Measurements from ENCODE around the gene FAM3A. TPM values are rescaled to one million over a fixed set of nuclear protein-coding genes. Genes with fewer than 3 reads are reported as not detected.

The FAM3A gene
- total and polyA plus RNA-seq, 2 experiments from 2014 or later, result 12.0 to 16.5 TPM

DNA sequence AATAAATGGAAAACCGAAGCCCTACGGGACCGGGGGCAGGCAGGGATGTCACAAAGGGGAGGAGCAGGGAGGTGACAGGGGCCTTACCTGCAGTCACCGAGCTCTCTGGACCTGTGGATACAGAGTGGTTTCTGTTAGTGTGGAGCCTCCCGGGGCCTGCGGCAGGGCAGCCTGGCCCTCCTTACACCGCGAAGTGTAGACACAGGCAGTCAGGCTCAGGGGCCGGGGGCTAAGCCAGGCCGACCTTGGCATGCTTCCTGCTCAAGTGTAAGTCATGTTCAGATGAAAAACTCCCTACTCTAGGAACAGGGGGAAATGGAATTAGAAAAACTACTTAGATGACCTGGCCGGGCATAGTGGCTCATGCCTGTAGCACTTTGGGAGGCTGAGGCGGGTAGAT lies 4.3 kb downstream of the FAM3A start (continued):
- TF ChIP-seq, protein P1, sequence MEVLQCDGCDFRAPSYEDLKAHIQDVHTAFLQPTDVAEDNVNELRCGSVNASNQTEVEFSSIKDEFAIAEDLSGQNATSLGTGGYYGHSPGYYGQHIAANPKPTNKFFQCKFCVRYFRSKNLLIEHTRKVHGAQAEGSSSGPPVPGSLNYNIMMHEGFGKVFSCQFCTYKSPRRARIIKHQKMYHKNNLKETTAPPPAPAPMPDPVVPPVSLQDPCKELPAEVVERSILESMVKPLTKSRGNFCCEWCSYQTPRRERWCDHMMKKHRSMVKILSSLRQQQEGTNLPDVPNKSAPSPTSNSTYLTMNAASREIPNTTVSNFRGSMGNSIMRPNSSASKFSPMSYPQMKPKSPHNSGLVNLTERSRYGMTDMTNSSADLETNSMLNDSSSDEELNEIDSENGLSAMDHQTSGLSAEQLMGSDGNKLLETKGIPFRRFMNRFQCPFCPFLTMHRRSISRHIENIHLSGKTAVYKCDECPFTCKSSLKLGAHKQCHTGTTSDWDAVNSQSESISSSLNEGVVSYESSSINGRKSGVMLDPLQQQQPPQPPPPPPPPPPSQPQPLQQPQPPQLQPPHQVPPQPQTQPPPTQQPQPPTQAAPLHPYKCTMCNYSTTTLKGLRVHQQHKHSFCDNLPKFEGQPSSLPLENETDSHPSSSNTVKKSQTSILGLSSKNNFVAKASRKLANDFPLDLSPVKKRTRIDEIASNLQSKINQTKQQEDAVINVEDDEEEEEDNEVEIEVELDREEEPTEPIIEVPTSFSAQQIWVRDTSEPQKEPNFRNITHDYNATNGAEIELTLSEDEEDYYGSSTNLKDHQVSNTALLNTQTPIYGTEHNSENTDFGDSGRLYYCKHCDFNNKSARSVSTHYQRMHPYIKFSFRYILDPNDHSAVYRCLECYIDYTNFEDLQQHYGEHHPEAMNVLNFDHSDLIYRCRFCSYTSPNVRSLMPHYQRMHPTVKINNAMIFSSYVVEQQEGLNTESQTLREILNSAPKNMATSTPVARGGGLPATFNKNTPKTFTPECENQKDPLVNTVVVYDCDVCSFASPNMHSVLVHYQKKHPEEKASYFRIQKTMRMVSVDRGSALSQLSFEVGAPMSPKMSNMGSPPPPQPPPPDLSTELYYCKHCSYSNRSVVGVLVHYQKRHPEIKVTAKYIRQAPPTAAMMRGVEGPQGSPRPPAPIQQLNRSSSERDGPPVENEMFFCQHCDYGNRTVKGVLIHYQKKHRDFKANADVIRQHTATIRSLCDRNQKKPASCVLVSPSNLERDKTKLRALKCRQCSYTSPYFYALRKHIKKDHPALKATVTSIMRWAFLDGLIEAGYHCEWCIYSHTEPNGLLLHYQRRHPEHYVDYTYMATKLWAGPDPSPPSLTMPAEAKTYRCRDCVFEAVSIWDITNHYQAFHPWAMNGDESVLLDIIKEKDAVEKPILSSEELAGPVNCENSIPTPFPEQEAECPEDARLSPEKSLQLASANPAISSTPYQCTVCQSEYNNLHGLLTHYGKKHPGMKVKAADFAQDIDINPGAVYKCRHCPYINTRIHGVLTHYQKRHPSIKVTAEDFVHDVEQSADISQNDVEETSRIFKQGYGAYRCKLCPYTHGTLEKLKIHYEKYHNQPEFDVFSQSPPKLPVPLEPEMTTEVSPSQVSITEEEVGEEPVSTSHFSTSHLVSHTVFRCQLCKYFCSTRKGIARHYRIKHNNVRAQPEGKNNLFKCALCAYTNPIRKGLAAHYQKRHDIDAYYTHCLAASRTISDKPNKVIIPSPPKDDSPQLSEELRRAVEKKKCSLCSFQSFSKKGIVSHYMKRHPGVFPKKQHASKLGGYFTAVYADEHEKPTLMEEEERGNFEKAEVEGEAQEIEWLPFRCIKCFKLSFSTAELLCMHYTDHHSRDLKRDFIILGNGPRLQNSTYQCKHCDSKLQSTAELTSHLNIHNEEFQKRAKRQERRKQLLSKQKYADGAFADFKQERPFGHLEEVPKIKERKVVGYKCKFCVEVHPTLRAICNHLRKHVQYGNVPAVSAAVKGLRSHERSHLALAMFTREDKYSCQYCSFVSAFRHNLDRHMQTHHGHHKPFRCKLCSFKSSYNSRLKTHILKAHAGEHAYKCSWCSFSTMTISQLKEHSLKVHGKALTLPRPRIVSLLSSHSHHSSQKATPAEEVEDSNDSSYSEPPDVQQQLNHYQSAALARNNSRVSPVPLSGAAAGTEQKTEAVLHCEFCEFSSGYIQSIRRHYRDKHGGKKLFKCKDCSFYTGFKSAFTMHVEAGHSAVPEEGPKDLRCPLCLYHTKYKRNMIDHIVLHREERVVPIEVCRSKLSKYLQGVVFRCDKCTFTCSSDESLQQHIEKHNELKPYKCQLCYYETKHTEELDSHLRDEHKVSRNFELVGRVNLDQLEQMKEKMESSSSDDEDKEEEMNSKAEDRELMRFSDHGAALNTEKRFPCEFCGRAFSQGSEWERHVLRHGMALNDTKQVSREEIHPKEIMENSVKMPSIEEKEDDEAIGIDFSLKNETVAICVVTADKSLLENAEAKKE (CRISPR knock-in tag; IDR thresholded peaks at IDR 0.05), result no peak
- TF ChIP-seq ZNF114 (CRISPR knock-in tag; IDR thresholded peaks at IDR 0.05), result no peak

DNA sequence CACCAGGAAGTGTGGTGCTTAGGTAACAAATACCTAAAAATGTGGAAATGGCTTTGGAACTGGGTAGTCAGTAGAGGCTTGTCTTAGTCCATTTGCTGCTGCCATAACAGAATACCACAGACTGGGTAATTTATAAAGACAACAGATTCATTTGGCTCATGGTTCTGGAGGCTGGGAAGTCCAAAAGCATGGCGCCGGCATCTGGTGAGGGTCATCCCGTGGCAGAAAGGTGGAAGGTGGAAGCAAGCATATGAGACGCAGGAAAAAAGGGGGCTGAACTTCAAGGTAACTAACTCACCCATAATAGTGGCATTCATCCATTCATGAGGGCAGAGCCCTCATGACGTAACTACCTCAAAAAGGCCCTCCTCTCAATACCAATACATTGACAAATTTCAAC lies 6.6 kb downstream of the FAM3A start:
- Histone ChIP-seq H3K4me3 (no peak overlapping the region), H3K4me2 (no peak overlapping the region), H3K9me2 (ENCODE audit: insufficient read depth) (no peaks in the 10 kb centered on the region), H2AFZ (no peak overlapping the region), H3F3A (replicated peaks; ENCODE audit: low read depth) (no peaks in the 10 kb centered on the region), H3K36me3 (ENCODE audit: insufficient read depth) (no peaks in the 10 kb centered on the region), H3K4me1 (ENCODE audit: insufficient read depth) (no peaks in the 10 kb centered on the region), H3K27me3 (ENCODE audit: insufficient read depth) (no peaks in the 10 kb centered on the region), H3K79me2 (replicated peaks; ENCODE audit: insufficient read depth) (no peaks in the 10 kb centered on the region), H3K27ac (ENCODE audit: low read depth) (no peak overlapping the region), H4K20me1 (replicated peaks; ENCODE audit: insufficient read depth) (no peaks in the 10 kb centered on the region)
- Mint-ChIP-seq H3K4me3 (no peak overlapping the region), H3K4me1 (no peaks in the 10 kb centered on the region), H3K27ac (no peak overlapping the region), H3K27me3 (ENCODE audit: insufficient read depth, low read depth, poor library complexity) (no peaks in the 10 kb centered on the region), H3K9me3 (no peaks in the 10 kb centered on the region), H3K36me3 (ENCODE audit: low read depth) (peaks cover 13% of the 10 kb centered on the region; the same call in 2 of the 3 replicates)
- no peak for ATAC-seq
- no peak for DNase-seq (ENCODE audit: low spot score)
- TF ChIP-seq NANOG (IDR thresholded peaks at IDR 0.05; ENCODE audit: borderline replicate concordance) (no peak), POLR2AphosphoS5 (IDR thresholded peaks at IDR 0.05; ENCODE audit: low read depth) (no peak), EZH2 (IDR thresholded peaks at IDR 0.05; ENCODE audit: low read depth, unreplicated experiment) (no peak), EZH2phosphoT487 (IDR thresholded peaks at IDR 0.05; ENCODE audit: unreplicated experiment) (no peak), ZNF114 (CRISPR knock-in tag; IDR thresholded peaks at IDR 0.05) (no peak), CREB1 (CRISPR knock-in tag; IDR thresholded peaks at IDR 0.05; ENCODE audit: low read depth) (no peak)
- TF ChIP-seq, protein P1 (CRISPR knock-in tag; IDR thresholded peaks at IDR 0.05), result no peak
- TF ChIP-seq, protein P2, sequence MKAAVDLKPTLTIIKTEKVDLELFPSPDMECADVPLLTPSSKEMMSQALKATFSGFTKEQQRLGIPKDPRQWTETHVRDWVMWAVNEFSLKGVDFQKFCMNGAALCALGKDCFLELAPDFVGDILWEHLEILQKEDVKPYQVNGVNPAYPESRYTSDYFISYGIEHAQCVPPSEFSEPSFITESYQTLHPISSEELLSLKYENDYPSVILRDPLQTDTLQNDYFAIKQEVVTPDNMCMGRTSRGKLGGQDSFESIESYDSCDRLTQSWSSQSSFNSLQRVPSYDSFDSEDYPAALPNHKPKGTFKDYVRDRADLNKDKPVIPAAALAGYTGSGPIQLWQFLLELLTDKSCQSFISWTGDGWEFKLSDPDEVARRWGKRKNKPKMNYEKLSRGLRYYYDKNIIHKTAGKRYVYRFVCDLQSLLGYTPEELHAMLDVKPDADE (IDR thresholded peaks at IDR 0.05), result no peak

Data from GM23338 (cell line).